GM21786 (cell line): ENCODE results near the gene GPR4.
"Not testable (repeated sequence)": the region's sequence is repeated elsewhere in the genome, so short reads cannot be mapped to it uniquely, and the experiment has no call there.

ENCODE experiments used
- ATAC-seq: cut with Tn5 transposase; IDR thresholded peaks from one replicate; pipeline ENCODE4 v1.9.1; 2021; ENCODE audit not compliant: unreplicated experiment

GPR4 gene

GRCh38 chr19:45623984-45624383 lies 22.0 kb upstream of the GPR4 start:
- no peak for ATAC-seq

- no peak for ATAC-seq
These were observed 20.0 kb upstream of the GPR4 start for GRCh38 chr19:45621976-45622503.

- no peak for ATAC-seq
These were observed 19.4 kb upstream of the GPR4 start for GRCh38 chr19:45621389-45621788.

GRCh38 chr19:45616704-45617017 lies 14.6 kb upstream of the GPR4 start:
- ATAC-seq = no peak

- no peak for ATAC-seq
These were observed 14.0 kb upstream of the GPR4 start for GRCh38 chr19:45615795-45616703.

- ATAC-seq = not testable (repeated sequence)
These were observed 13.0 kb upstream of the GPR4 start for GRCh38 chr19:45615056-45615455.

GRCh38 chr19:45613926-45614725 lies 12.1 kb upstream of the GPR4 start:
- no peak for ATAC-seq

GRCh38 chr19:45608948-45609347 lies 6.9 kb upstream of the GPR4 start:
- no peak for ATAC-seq

GRCh38 chr19:45607071-45608029 lies 5.3 kb upstream of the GPR4 start:
- ATAC-seq = no peak

- ATAC-seq = no peak
These were observed 897 bp downstream of the GPR4 start for GRCh38 chr19:45601115-45601514.

GRCh38 chr19:45600340-45600885 lies 1.6 kb downstream of the GPR4 start:
- ATAC-seq = no peak

GRCh38 chr19:45599286-45599685 lies 2.7 kb downstream of the GPR4 start:
- no peak for ATAC-seq

- no peak for ATAC-seq
These were observed 3.6 kb downstream of the GPR4 start for GRCh38 chr19:45598267-45599001.

GRCh38 chr19:45597425-45598111 lies 4.4 kb downstream of the GPR4 start:
- ATAC-seq = no peak

- ATAC-seq = no peak
These were observed 6.2 kb downstream of the GPR4 start for GRCh38 chr19:45595814-45596213.

- ATAC-seq = no peak
These were observed 8.5 kb downstream of the GPR4 start for GRCh38 chr19:45593520-45593919.

- ATAC-seq = no peak
These were observed 9.6 kb downstream of the GPR4 start for GRCh38 chr19:45592366-45592765.

- no peak for ATAC-seq
These were observed 10.4 kb downstream of the GPR4 start for GRCh38 chr19:45591638-45592005.

- ATAC-seq = no peak
These were observed 10.9 kb downstream of the GPR4 start for GRCh38 chr19:45591004-45591637.
